Naive thymus-derived CD4-positive, alpha-beta T cell (primary cell): ENCODE results near the gene DNMT3A. TPM values are rescaled to one million over a fixed set of nuclear protein-coding genes. Genes with fewer than 3 reads are reported as not detected.
A peak's percentile ranks its signal among the peaks of the same experiment; 100 is the strongest.

Source experiments
- ATAC-seq: fragments of 150-1000 bp; cut with Tn5 transposase; 2 replicates; pipeline ENCODE4 v1.10.0; 2021; ENCODE audit warnings: mild to moderate bottlenecking, moderate library complexity
- CTCF ChIA-PET: fragments of 350-600 bp; sonication (Branson Sonifier 250); formaldehyde crosslinking; loops from one replicate; lab custom pipeline; 2021; ENCODE audit warnings: antibody characterized with exemption; lab: Charles Lee
- POLR2A ChIA-PET: fragments of 350-600 bp; sonication (Branson Sonifier 250); formaldehyde crosslinking; loops from one replicate; lab custom pipeline; 2021; ENCODE audit warnings: antibody characterized with exemption, inconsistent platforms; lab: Charles Lee
- DNase-seq, 9 donors: peaks; one replicate each; pipeline versions ENCODE4 v3.0.0 to v3.0.0-alpha.2; 2020 to 2022; ENCODE audit warnings: mixed read lengths in 1 of 9
- H3K27ac ChIP-seq: one replicate; pipeline ENCODE4 v1.7.0; 2013; ENCODE audit warnings: mild to moderate bottlenecking, low read depth, low read length, moderate library complexity
- H3K27me3 ChIP-seq, 2 donors: one replicate each; pipeline ENCODE4 v1.7.0; 2013; ENCODE audit warnings: low read length in 2 of 2, mild to moderate bottlenecking in 2 of 2, moderate library complexity in 2 of 2; ENCODE audit not compliant: control insufficient read depth in 2 of 2, insufficient read depth in 2 of 2
- H3K36me3 ChIP-seq, 3 experiments: 1 replicate in 2 of 3; 2 replicates in 1 of 3; pipeline ENCODE4 v1.7.0; 2013; ENCODE audit warnings: low read length in 3 of 3, mild to moderate bottlenecking in 3 of 3, moderate library complexity in 1 of 3; ENCODE audit not compliant: insufficient read depth in 3 of 3, control insufficient read depth in 2 of 3
- H3K4me1 ChIP-seq, 2 donors: one replicate each; pipeline ENCODE4 v1.7.0; 2013; ENCODE audit warnings: low read length in 2 of 2, mild to moderate bottlenecking in 2 of 2, moderate library complexity in 1 of 2; ENCODE audit not compliant: control insufficient read depth in 2 of 2, insufficient read depth in 2 of 2
- H3K4me3 ChIP-seq: 2 replicates; pipeline ENCODE4 v1.7.0; 2013; ENCODE audit warnings: mild to moderate bottlenecking, low read length
- H3K9me3 ChIP-seq, 3 experiments: 1 replicate in 2 of 3; 2 replicates in 1 of 3; pipeline ENCODE4 v1.7.0; 2013; ENCODE audit warnings: low read length in 3 of 3; ENCODE audit not compliant: control insufficient read depth in 2 of 3
- H3K27ac Mint-ChIP-seq, 9 donors: one replicate each; pipeline ENCODE4 v1.8.0; 2020 to 2022; ENCODE audit warnings: mixed read lengths in 9 of 9, mild to moderate bottlenecking in 8 of 9, moderate library complexity in 5 of 9, inconsistent platforms in 2 of 9
- H3K27me3 Mint-ChIP-seq, 5 donors: one replicate each; pipeline ENCODE4 v1.8.0; 2021 to 2022; ENCODE audit warnings: mixed read lengths in 5 of 5, mild to moderate bottlenecking in 1 of 5
- H3K36me3 Mint-ChIP-seq, 5 donors: one replicate each; pipeline ENCODE4 v1.8.0; 2020 to 2022; ENCODE audit warnings: mixed read lengths in 5 of 5, mild to moderate bottlenecking in 3 of 5, inconsistent platforms in 1 of 5
- H3K4me1 Mint-ChIP-seq, 7 donors: one replicate each; pipeline ENCODE4 v1.8.0; 2020 to 2022; ENCODE audit warnings: mixed read lengths in 7 of 7, mild to moderate bottlenecking in 3 of 7, inconsistent platforms in 1 of 7
- H3K4me3 Mint-ChIP-seq, 10 donors: one replicate each; pipeline ENCODE4 v1.8.0; 2020 to 2022; ENCODE audit warnings: mild to moderate bottlenecking in 10 of 10, mixed read lengths in 10 of 10, moderate library complexity in 6 of 10, inconsistent platforms in 2 of 10
- H3K9me3 Mint-ChIP-seq, 11 donors: one replicate each; pipeline ENCODE4 v1.8.0; 2020 to 2022; ENCODE audit warnings: mixed read lengths in 11 of 11, mild to moderate bottlenecking in 4 of 11, inconsistent platforms in 1 of 11, moderate library complexity in 1 of 11
- intact Hi-C, 2 donors: fragments of 100-400 bp; cut with micrococcal nuclease; formaldehyde crosslinking; loops; one replicate each; pipeline ENCODE4 v1.15.1; 2023
- polyA plus RNA-seq, 2 donors: library from polyadenylated mRNA; unstranded; fragments of 300-500 nt; fragmentation: Illumina TruSeq; gene quantifications; one replicate each; pipeline ENCODE4 v1.2.3, GENCODE V29; 2021
- total RNA-seq, 6 experiments: library from RNA in 5 of 6; stranded (reverse) in 5 of 6; gene quantifications; 1 replicate in 5 of 6; 2 replicates in 1 of 6; pipeline ENCODE4 v1.2.3 and lab custom pipeline; 2021 to 2026

Gene DNMT3A
- total and polyA plus RNA-seq, 7 experiments from 2014 or later = 19.4 to 117 (median 80.7) TPM

GRCh38 chr2:25295621-25296020 lies 46.1 kb downstream of the DNMT3A start:
- DNase-seq (peak in 1 of 9 donors; percentile 27), ATAC-seq (no peak)
- Histone ChIP-seq H3K4me1 (peaks cover 31 to 55% of the 10 kb centered on the region in 2 donors), H3K36me3 (peaks cover 0 to 24% (median 0%) of the 10 kb centered on the region in 3 experiments), H3K27ac (peak overlapping the region; percentile 81), H3K4me3 (peak overlapping the region; percentile 46), H3K27me3 (no peaks in the 10 kb centered on the region), H3K9me3 (no peaks in the 10 kb centered on the region)
- Mint-ChIP-seq H3K4me1 (peaks cover 36 to 68% (median 52%) of the 10 kb centered on the region in 7 donors), H3K4me3 (peak overlapping the region; percentile 72 to 85 (median 82)), H3K27me3 (no peaks in the 10 kb centered on the region), H3K27ac (peak overlapping the region; percentile 90 to 99 (median 97)), H3K9me3 (no peaks in the 10 kb centered on the region), H3K36me3 (peaks cover 0 to 16% (median 3%) of the 10 kb centered on the region in 5 donors)
- POLR2A ChIA-PET = interaction anchor here (0.6 to 12.4 kb wide), 16 partner anchors 9 to 80 kb away, joined by 3 to 287 read pairs (median 8); no protein-coding TSS in a partner anchor
- intact Hi-C loops = loop anchor here (1.0 to 2.0 kb wide), 7 partner anchors 9 to 81 kb away; no protein-coding TSS in a partner anchor
- CTCF ChIA-PET = interaction anchor here (0.6 to 3.8 kb wide), 7 partner anchors 10 to 163 kb away, joined by 3 to 22 read pairs (median 13); no protein-coding TSS in a partner anchor

- Histone ChIP-seq H3K4me1 (peaks cover 31 to 61% of the 10 kb centered on the region in 2 donors), H3K27ac (peak overlapping the region; percentile 81), H3K36me3 (peaks cover 0 to 19% (median 0%) of the 10 kb centered on the region in 3 experiments), H3K9me3 (no peaks in the 10 kb centered on the region), H3K27me3 (no peaks in the 10 kb centered on the region), H3K4me3 (peak overlapping the region; percentile 46)
- H3K4me3 Mint-ChIP-seq = peak overlapping the region; percentile 72 to 85 (median 82)
- CTCF ChIA-PET = interaction anchor here (0.9 to 3.8 kb wide), 8 partner anchors 9 to 25 kb away, joined by 3 to 22 read pairs (median 13); no protein-coding TSS in a partner anchor
- H3K36me3 Mint-ChIP-seq = peaks cover 0 to 13% (median 3%) of the 10 kb centered on the region in 5 donors
- ATAC-seq (peak; percentile 89), DNase-seq (peak; percentile 51 to 79 (median 73))
- intact Hi-C loops = loop anchor here (1.0 to 2.0 kb wide), 7 partner anchors 9 to 82 kb away; no protein-coding TSS in a partner anchor
- H3K9me3 Mint-ChIP-seq = no peaks in the 10 kb centered on the region
- peak overlapping the region; percentile 90 to 99 (median 97) for H3K27ac Mint-ChIP-seq
- H3K27me3 Mint-ChIP-seq = no peaks in the 10 kb centered on the region
- peaks cover 39 to 75% (median 55%) of the 10 kb centered on the region in 7 donors for H3K4me1 Mint-ChIP-seq
- POLR2A ChIA-PET = interaction anchor here (0.6 to 12.4 kb wide), 22 partner anchors 9 to 1881 kb away, joined by 3 to 287 read pairs (median 5); no protein-coding TSS in a partner anchor
These were observed 46.9 kb downstream of the DNMT3A start for GRCh38 chr2:25294573-25295462.

GRCh38 chr2:25293958-25294562 lies 47.7 kb downstream of the DNMT3A start:
- intact Hi-C loops = loop anchor here (2.0 kb wide), 2 partner anchors 21 to 83 kb away; no protein-coding TSS in a partner anchor
- DNase-seq = peak in 1 of 9 donors; percentile 21
- Histone ChIP-seq H3K9me3 (no peaks in the 10 kb centered on the region), H3K4me3 (peak overlapping the region; percentile 46), H3K4me1 (peaks cover 31 to 61% of the 10 kb centered on the region in 2 donors), H3K27me3 (no peaks in the 10 kb centered on the region), H3K36me3 (peaks cover 0 to 14% (median 0%) of the 10 kb centered on the region in 3 experiments), H3K27ac (peak overlapping the region; percentile 81)
- H3K4me1 Mint-ChIP-seq = peaks cover 39 to 82% (median 59%) of the 10 kb centered on the region in 7 donors
- ChIA-PET CTCF (interaction anchor here (0.9 to 3.8 kb wide), 8 partner anchors 8 to 24 kb away, joined by 3 to 22 read pairs (median 13); no protein-coding TSS in a partner anchor), POLR2A (interaction anchor here (0.6 to 12.4 kb wide), 18 partner anchors 8 to 1882 kb away, joined by 3 to 287 read pairs (median 6); no protein-coding TSS in a partner anchor)
- peak overlapping the region; percentile 90 to 99 (median 97) for H3K27ac Mint-ChIP-seq
- peaks cover 0 to 13% (median 3%) of the 10 kb centered on the region in 5 donors for H3K36me3 Mint-ChIP-seq
- H3K27me3 Mint-ChIP-seq = no peaks in the 10 kb centered on the region
- ATAC-seq = peak; percentile 5
- peak overlapping the region; percentile 72 to 85 (median 82) for H3K4me3 Mint-ChIP-seq
- no peaks in the 10 kb centered on the region for H3K9me3 Mint-ChIP-seq

- Mint-ChIP-seq H3K9me3 (no peaks in the 10 kb centered on the region), H3K36me3 (peaks cover 0 to 17% (median 3%) of the 10 kb centered on the region in 5 donors), H3K4me3 (peak overlapping the region in 7 of 10 donors; percentile 21 to 67 (median 38)), H3K27ac (peak overlapping the region; percentile 54 to 99 (median 94)), H3K4me1 (peaks cover 38 to 86% (median 61%) of the 10 kb centered on the region in 7 donors), H3K27me3 (no peaks in the 10 kb centered on the region)
- Histone ChIP-seq H3K4me3 (no peak overlapping the region), H3K36me3 (peaks cover 0 to 7% (median 0%) of the 10 kb centered on the region in 3 experiments), H3K9me3 (no peaks in the 10 kb centered on the region), H3K27ac (peak overlapping the region; percentile 81), H3K4me1 (peaks cover 31 to 61% of the 10 kb centered on the region in 2 donors), H3K27me3 (no peaks in the 10 kb centered on the region)
- ChIA-PET CTCF (interaction anchor here (0.6 to 3.8 kb wide), 3 partner anchors 12 to 16 kb away, joined by 5 to 22 read pairs (median 8); no protein-coding TSS in a partner anchor), POLR2A (interaction anchor here (1.5 to 12.4 kb wide), 5 partner anchors 14 to 41 kb away, joined by 4 to 287 read pairs (median 25); no protein-coding TSS in a partner anchor)
- ATAC-seq (no peak), DNase-seq (no peak)
- intact Hi-C loops = no loop called here
These were observed 48.6 kb downstream of the DNMT3A start for GRCh38 chr2:25293145-25293544.

GRCh38 chr2:25292408-25292807 lies 49.3 kb downstream of the DNMT3A start:
- Mint-ChIP-seq H3K4me3 (peak overlapping the region in 7 of 10 donors; percentile 12 to 65 (median 41)), H3K9me3 (no peaks in the 10 kb centered on the region), H3K36me3 (peaks cover 0 to 17% (median 3%) of the 10 kb centered on the region in 5 donors), H3K27ac (peak overlapping the region in 8 of 9 donors; percentile 82 to 99 (median 94)), H3K27me3 (no peaks in the 10 kb centered on the region), H3K4me1 (peaks cover 37 to 83% (median 58%) of the 10 kb centered on the region in 7 donors)
- H3K36me3 ChIP-seq = no peaks in the 10 kb centered on the region
- H3K4me1 ChIP-seq = peaks cover 31 to 61% of the 10 kb centered on the region in 2 donors
- intact Hi-C loops = no loop called here
- ChIA-PET CTCF (interaction anchor here (0.6 to 3.8 kb wide), 3 partner anchors 15 to 43 kb away, joined by 3 to 22 read pairs (median 8); no protein-coding TSS in a partner anchor), POLR2A (interaction anchor here (0.6 to 12.4 kb wide), 6 partner anchors 13 to 83 kb away, joined by 3 to 287 read pairs (median 15); no protein-coding TSS in a partner anchor)
- H3K4me3 ChIP-seq = no peak overlapping the region
- no peaks in the 10 kb centered on the region for H3K27me3 ChIP-seq
- H3K9me3 ChIP-seq = no peaks in the 10 kb centered on the region
- ATAC-seq (no peak), DNase-seq (no peak)
- H3K27ac ChIP-seq = peak overlapping the region; percentile 81
